ENCODE measurements around the gene SLFN5. TPM values are rescaled to one million over a fixed set of nuclear protein-coding genes. Genes with fewer than 3 reads are reported as not detected.
A peak's percentile ranks its signal among the peaks of the same experiment; 100 is the strongest.

The SLFN5 gene
- polyA plus RNA-seq, 1 experiment: 69.0 TPM

GRCh38 chr17:35245196-35245486 is 2.3 kb downstream of the SLFN5 start:
- H3K27me3 ChIP-seq (ENCODE audit: control insufficient read depth, insufficient read depth, low read length): no peaks in the 10 kb centered on the region
- peak overlapping the region; percentile 85 for H3K27ac ChIP-seq (ENCODE audit: low read depth, low read length)
- TF ChIP-seq CTCF (IDR thresholded peaks at IDR 0.05; ENCODE audit: low read depth, low read length): no peak
- H3K9me3 ChIP-seq (ENCODE audit: control insufficient read depth, insufficient read depth, low read length): no peaks in the 10 kb centered on the region; the same call in 1 of the 2 replicates
- peak; percentile 83 for DNase-seq (ENCODE audit: low read depth, low spot score)
- H3K4me3 ChIP-seq (ENCODE audit: low read depth, low read length): peak overlapping the region; percentile 70
- ChIA-PET CTCF (no interaction called here), POLR2A (interaction anchor here (0.6 to 1.4 kb wide), 2 partner anchors 121 to 129 kb away, joined by 4 to 6 read pairs; no protein-coding TSS in a partner anchor)

- TF ChIP-seq CTCF (IDR thresholded peaks at IDR 0.05; ENCODE audit: low read depth, low read length): no peak
These were observed 9.8 kb downstream of the SLFN5 start for GRCh38 chr17:35252651-35253050.

DNA sequence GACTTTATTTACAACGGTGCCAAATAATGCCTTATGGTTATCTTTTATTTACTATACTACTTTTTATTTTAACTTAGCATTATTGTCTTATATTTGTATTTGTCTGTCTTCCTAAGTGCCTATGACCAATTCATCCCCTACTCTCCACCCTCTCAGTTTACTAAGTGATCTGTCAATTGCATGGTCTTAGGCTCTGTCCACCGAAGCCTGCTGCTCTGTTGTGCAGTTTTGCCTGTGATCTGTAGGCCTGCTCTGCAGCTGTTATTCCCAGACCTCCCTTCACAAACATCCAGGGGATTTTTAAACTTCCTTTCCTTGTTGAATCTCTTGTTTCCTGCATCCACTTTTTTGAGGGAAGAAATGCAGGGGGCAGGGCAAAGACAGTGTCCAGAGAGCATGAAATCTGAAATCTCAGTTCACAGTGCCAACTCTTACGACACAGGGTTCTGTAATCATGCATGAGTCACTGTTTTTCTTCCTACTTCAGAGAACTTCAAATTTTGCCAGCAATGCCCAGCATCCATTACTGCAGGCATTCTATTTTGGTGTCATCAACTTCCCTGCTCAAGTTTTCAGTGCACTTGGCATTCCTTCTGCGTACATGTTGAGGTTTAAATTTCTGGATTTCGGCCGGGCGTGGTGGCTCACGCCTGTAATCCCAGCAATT is 11.4 kb downstream of the SLFN5 start:
- H3K9me3 ChIP-seq (ENCODE audit: control insufficient read depth, insufficient read depth, low read length): no peaks in the 10 kb centered on the region
- no peak for TF ChIP-seq CTCF (IDR thresholded peaks at IDR 0.05; ENCODE audit: low read depth, low read length)
- ChIA-PET POLR2A (no interaction called here), CTCF (interaction anchor here (1.0 kb wide), 1 partner anchor 75 kb away, joined by 6 read pairs; no protein-coding TSS in a partner anchor)
- peak overlapping the region; percentile 42 for H3K27ac ChIP-seq (ENCODE audit: low read depth, low read length)
- peak; percentile 87 for DNase-seq (ENCODE audit: low read depth, low spot score)
- H3K27me3 ChIP-seq (ENCODE audit: control insufficient read depth, insufficient read depth, low read length): no peaks in the 10 kb centered on the region
- H3K4me3 ChIP-seq (ENCODE audit: low read depth, low read length): no peak overlapping the region

More at GRCh38 chr17:35252651-35253050, 9.8 kb downstream of the SLFN5 start:
- ChIA-PET CTCF (no interaction called here), POLR2A (no interaction called here)
- H3K27ac ChIP-seq (ENCODE audit: low read depth, low read length): no peak overlapping the region
- no peak for DNase-seq (ENCODE audit: low read depth, low spot score)
- H3K9me3 ChIP-seq (ENCODE audit: control insufficient read depth, insufficient read depth, low read length): no peaks in the 10 kb centered on the region
- H3K27me3 ChIP-seq (ENCODE audit: control insufficient read depth, insufficient read depth, low read length): no peaks in the 10 kb centered on the region
- no peak overlapping the region for H3K4me3 ChIP-seq (ENCODE audit: low read depth, low read length)

DNA sequence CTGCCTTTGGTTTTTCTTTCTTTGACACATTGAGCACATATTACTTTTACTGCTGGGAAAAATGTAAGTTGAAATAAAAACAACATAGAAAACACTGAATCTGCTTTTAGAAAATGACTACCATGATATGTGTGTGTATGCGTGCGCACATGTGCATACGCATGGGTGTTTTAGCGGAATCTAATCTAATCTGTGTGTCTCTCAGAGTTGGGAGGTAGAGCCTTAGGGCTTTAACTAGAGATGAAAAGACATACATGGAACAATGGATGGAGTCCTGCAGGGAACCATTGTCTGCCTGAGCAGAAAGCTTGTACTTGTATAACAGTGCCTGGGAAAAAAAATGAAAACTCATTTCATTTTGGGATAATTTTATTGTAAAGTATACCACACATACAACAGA is 12.4 kb downstream of the SLFN5 start:
- Histone ChIP-seq H3K27me3 (ENCODE audit: control insufficient read depth, insufficient read depth, low read length) (no peaks in the 10 kb centered on the region), H3K27ac (ENCODE audit: low read depth, low read length) (no peak overlapping the region), H3K4me3 (ENCODE audit: low read depth, low read length) (no peak overlapping the region), H3K9me3 (ENCODE audit: control insufficient read depth, insufficient read depth, low read length) (no peaks in the 10 kb centered on the region)
- ChIA-PET POLR2A (no interaction called here), CTCF (interaction anchor here (0.5 to 0.6 kb wide), 2 partner anchors 279 to 928 kb away, joined by 3 to 4 read pairs; no protein-coding TSS in a partner anchor)
- TF ChIP-seq CTCF (IDR thresholded peaks at IDR 0.05; ENCODE audit: low read depth, low read length): no peak
- DNase-seq (ENCODE audit: low read depth, low spot score): no peak

- CTCF ChIA-PET: interaction anchor here (2.1 to 2.4 kb wide), 2 partner anchors 56 to 283 kb away, joined by 7 read pairs; no protein-coding TSS in a partner anchor
- DNase-seq (ENCODE audit: low read depth, low spot score): no peak
- Histone ChIP-seq H3K27ac (ENCODE audit: low read depth, low read length) (peak overlapping the region; percentile 13), H3K9me3 (ENCODE audit: control insufficient read depth, insufficient read depth, low read length) (no peaks in the 10 kb centered on the region), H3K4me3 (ENCODE audit: low read depth, low read length) (no peak overlapping the region), H3K27me3 (ENCODE audit: control insufficient read depth, insufficient read depth, low read length) (no peaks in the 10 kb centered on the region)
- POLR2A ChIA-PET: interaction anchor here (2.2 kb wide), 1 partner anchor 13 kb away, joined by 11 read pairs; the partner anchor contains the start of gene SLFN5
- no peak for TF ChIP-seq CTCF (IDR thresholded peaks at IDR 0.05; ENCODE audit: low read depth, low read length)
These were observed 13.8 kb downstream of the SLFN5 start for GRCh38 chr17:35256629-35257028.

Data from AG04450 (cell line).